ENCODE measurements around the gene TRAF2.

TRAF2 gene

DNA sequence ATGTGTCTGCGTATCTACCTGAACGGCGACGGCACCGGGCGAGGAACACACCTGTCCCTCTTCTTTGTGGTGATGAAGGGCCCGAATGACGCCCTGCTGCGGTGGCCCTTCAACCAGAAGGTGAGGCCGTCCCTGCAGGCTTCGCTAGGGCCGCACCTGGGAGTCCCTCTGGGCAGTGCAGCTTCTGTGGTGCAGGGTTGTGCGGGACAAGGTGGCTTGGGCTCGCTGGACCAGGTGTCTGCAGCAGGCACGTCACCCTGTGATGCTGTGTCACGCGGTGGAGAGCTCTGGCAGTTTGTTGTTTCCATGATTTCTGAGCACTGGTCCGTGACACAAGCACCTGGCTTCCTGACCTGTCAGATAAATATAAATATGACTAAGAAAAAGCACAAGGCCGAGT lies 37.6 kb downstream of the TRAF2 start:
- no peak for DNase-seq (ENCODE audit: low read depth, low spot score)
- TF ChIP-seq, protein P1, sequence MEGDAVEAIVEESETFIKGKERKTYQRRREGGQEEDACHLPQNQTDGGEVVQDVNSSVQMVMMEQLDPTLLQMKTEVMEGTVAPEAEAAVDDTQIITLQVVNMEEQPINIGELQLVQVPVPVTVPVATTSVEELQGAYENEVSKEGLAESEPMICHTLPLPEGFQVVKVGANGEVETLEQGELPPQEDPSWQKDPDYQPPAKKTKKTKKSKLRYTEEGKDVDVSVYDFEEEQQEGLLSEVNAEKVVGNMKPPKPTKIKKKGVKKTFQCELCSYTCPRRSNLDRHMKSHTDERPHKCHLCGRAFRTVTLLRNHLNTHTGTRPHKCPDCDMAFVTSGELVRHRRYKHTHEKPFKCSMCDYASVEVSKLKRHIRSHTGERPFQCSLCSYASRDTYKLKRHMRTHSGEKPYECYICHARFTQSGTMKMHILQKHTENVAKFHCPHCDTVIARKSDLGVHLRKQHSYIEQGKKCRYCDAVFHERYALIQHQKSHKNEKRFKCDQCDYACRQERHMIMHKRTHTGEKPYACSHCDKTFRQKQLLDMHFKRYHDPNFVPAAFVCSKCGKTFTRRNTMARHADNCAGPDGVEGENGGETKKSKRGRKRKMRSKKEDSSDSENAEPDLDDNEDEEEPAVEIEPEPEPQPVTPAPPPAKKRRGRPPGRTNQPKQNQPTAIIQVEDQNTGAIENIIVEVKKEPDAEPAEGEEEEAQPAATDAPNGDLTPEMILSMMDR (IDR thresholded peaks at IDR 0.05; ENCODE audit: insufficient read depth, low read length, missing control alignments): no peak
- ChIA-PET POLR2A (no interaction called here), CTCF (no interaction called here)
- H3K4me3 ChIP-seq (ENCODE audit: low read depth, low read length): no peak overlapping the region

DNA sequence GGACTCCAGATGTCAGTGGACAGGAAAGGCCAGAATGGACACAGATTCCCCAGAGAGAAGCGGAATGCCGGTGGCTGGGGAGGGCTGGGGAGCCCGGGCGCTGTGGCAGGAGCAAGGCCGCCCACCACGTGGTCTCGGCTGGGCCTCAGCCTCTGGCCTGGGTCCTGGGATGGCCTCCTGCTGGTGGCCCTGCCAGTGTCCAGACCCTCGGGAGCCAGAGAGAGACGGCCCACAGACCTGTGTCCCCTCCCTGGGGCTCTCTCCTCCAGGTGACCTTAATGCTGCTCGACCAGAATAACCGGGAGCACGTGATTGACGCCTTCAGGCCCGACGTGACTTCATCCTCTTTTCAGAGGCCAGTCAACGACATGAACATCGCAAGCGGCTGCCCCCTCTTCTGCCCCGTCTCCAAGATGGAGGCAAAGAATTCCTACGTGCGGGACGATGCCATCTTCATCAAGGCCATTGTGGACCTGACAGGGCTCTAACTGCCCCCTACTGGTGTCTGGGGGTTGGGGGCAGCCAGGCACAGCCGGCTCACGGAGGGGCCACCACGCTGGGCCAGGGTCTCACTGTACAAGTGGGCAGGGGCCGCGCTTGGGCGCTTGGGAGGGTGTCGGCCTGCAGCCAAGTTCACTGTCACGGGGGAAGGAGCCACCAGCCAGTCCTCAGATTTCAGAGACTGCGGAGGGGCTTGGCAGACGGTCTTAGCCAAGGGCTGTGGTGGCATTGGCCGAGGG lies 39.3 kb downstream of the TRAF2 start:
- CTCF ChIA-PET: interaction anchor here (1.3 to 1.6 kb wide), 2 partner anchors 11 to 109 kb away, joined by 3 to 4 read pairs; no protein-coding TSS in a partner anchor

DNA sequence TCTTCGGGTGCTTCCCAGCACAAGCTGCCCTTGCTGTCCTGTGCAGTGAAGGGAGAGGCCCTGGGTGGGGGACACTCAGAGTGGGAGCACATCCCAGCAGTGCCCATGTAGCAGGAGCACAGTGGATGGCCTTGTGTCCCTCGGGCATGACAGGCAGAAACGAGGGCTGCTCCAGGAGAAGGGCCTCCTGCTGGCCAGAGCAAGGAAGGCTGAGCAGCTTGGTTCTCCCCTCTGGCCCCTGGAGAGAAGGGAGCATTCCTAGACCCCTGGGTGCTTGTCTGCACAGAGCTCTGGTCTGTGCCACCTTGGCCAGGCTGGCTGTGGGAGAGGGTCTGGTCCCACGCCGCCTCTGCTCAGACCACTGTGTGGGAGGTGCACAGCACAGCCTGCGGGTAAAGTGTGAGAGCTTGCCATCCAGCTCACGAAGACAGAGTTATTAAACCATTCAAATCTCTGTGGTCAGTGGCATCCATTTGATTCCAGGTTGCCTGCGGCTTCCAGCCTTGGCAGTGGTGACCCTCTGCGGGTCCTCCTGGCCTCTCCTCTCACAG lies 39.9 kb downstream of the TRAF2 start:
- ChIA-PET POLR2A (no interaction called here), CTCF (interaction anchor here (1.6 kb wide), 1 partner anchor 11 kb away, joined by 4 read pairs; no protein-coding TSS in a partner anchor)
- DNase-seq (ENCODE audit: low read depth, low spot score): no peak
- H3K4me3 ChIP-seq (ENCODE audit: low read depth, low read length): no peak overlapping the region
- TF ChIP-seq, protein P1 (IDR thresholded peaks at IDR 0.05; ENCODE audit: insufficient read depth, low read length, missing control alignments): peak; percentile 22

More for the DNA sequence above, 39.3 kb downstream of the TRAF2 start:
- DNase-seq (ENCODE audit: low read depth, low spot score): no peak
- TF ChIP-seq, protein P1 (IDR thresholded peaks at IDR 0.05; ENCODE audit: insufficient read depth, low read length, missing control alignments): no peak
- H3K4me3 ChIP-seq (ENCODE audit: low read depth, low read length): no peak overlapping the region
- POLR2A ChIA-PET: no interaction called here

DNA sequence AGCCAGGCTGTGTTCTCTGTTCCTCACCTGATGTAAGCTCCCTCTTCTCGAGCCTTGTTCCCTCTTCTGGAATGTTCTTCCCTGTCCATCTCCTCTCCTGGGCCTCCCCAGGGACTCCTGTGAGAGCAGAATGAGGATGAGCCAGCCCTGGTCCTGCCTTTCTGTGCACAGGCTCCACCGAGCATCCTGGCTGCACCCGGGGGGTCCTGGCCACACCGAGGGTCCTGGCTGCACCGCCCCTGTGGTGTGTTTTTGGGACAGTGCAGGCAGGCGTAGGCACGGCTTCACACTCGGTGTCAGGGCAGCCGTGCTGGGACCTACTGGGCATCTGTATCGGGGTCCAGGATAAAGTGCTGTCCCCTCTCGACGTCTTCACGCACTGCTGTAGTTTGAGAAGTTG lies 40.4 kb downstream of the TRAF2 start:
- POLR2A ChIA-PET: no interaction called here
- CTCF ChIA-PET: interaction anchor here (1.5 to 1.6 kb wide), 2 partner anchors 10 to 21 kb away, joined by 4 read pairs; no protein-coding TSS in a partner anchor
- no peak for DNase-seq (ENCODE audit: low read depth, low spot score)
- no peak overlapping the region for H3K4me3 ChIP-seq (ENCODE audit: low read depth, low read length)
- TF ChIP-seq, protein P1 (IDR thresholded peaks at IDR 0.05; ENCODE audit: insufficient read depth, low read length, missing control alignments): no peak

DNA sequence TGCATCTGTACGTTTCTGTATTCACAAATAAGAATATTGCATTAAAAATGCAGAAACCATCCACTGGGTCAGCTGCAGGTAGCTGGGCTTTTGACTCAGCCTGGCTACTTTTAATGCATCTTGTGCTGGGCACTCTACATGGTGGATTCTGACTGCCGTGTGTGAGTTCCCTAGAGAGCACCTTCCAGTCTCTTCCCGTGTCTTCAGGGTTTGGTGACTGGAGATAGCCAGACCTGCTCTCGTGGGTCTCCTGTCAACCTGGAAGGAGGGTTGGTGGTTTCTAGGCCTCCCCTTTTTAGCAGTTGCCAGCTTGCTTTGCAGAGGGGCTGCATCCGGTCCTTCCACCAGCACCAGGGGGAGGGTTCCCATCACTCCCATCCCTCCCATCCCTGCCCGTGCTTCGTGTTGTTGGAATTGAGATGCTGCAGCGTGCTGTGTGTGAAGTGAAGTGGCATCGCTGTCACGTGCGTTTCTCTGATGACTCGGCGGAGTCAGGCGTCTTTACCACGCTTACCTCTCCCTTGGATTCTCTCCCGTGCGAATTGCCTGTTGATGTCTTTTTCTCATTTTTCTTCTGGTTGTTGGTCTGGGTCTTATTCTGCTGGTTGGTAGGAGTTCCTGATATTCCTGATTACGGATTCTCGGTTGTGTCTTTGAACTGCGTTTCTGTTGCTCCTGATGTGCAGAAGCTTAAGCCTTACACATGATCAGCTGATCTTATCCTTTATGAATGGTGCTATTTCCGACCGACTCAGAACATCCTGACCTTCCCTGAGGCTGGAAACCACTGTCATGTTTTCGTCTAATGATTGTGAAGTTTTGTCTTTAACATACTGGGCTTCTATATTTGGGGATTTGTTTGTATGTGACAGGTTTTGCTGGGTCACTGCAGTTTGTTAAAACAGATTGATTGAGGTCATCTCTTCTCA lies 41.3 kb downstream of the TRAF2 start:
- H3K4me3 ChIP-seq (ENCODE audit: low read depth, low read length): no peak overlapping the region
- ChIA-PET POLR2A (no interaction called here), CTCF (interaction anchor here (1.5 to 1.6 kb wide), 2 partner anchors 9 to 20 kb away, joined by 4 read pairs; no protein-coding TSS in a partner anchor)
- DNase-seq (ENCODE audit: low read depth, low spot score): no peak
- TF ChIP-seq, protein P1 (IDR thresholded peaks at IDR 0.05; ENCODE audit: insufficient read depth, low read length, missing control alignments): no peak

Data from AG04449 (cell line).